Upper lobe of right lung (tissue), 1 donor: ENCODE results near the gene SLC39A6. TPM values are rescaled to one million over a fixed set of nuclear protein-coding genes. Genes with fewer than 3 reads are reported as not detected.
"Not testable (repeated sequence)": the region's sequence is repeated elsewhere in the genome, so short reads cannot be mapped to it uniquely, and the experiment has no call there.

Experiments
- ATAC-seq: fragments of 200-7000 bp; cut with Tn5 transposase; one replicate; pipeline ENCODE4 v1.9.1; 2020; ENCODE audit warnings: mild to moderate bottlenecking, moderate library complexity
- DNase-seq: peaks from one replicate; pipeline ENCODE4 v3.0.0-alpha.2; 2020
- H3K27ac ChIP-seq: fragments of 200-600 bp; one replicate; pipeline ENCODE4 v1.8.0; 2022
- H3K27me3 ChIP-seq: fragments of 200-600 bp; one replicate; pipeline ENCODE4 v1.8.0; 2022; ENCODE audit warnings: mild to moderate bottlenecking
- H3K36me3 ChIP-seq: fragments of 200-600 bp; one replicate; pipeline ENCODE4 v1.8.0; 2022
- H3K4me1 ChIP-seq: fragments of 200-600 bp; one replicate; pipeline ENCODE4 v1.8.0; 2022
- H3K4me3 ChIP-seq: fragments of 200-600 bp; one replicate; pipeline ENCODE4 v1.8.0; 2022; ENCODE audit warnings: mild to moderate bottlenecking
- H3K9me3 ChIP-seq: fragments of 200-600 bp; one replicate; pipeline ENCODE4 v1.8.0; 2022
- intact Hi-C: fragments of 100-400 bp; cut with DNase I; formaldehyde crosslinking; loops from one replicate; pipeline ENCODE4 v1.11.0; 2022
- total RNA-seq: library from RNA; stranded (reverse); fragmentation: NEBNext Ultra II Directional; extraction: Animal tissue kit (Norgen Biotek cat#: 25700); gene quantifications from one replicate; pipeline ENCODE4 v1.2.1, GENCODE V29; 2021
- TF ChIP-seq, protein P1 (sequence below): fragments of 200-600 bp; IDR thresholded peaks from one replicate; pipeline ENCODE4 v1.8.0; 2022; ENCODE audit warnings: antibody characterized with exemption
- donor health status: DM: no; HTN: yes; CAD: no; lungs with severe emphysema.

SLC39A6 gene
- total RNA-seq, 1 donor from 2014 or later, result 24.3 TPM

DNA sequence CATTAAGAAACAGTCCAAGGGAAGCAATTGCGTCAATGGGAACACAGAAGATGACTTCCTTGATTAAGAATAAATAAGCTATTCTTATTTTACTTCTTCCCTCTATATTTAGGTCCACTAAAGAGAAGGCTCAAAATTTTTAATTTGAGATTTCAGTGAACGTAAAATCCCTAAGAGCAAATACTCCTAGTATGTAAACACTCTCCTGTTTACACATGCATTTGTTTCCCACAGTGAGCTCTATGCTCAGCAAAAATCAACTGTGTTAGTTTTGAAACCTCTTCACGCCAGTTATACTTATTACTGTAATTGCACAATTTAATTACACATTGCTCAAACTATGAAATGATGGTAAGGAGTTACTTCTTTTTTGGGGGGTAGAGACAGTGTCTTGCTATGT, 8.8 kb downstream of the SLC39A6 start:
- no peak overlapping the region for H3K27ac ChIP-seq
- H3K4me1 ChIP-seq, result no peaks in the 10 kb centered on the region
- intact Hi-C loops, result no loop called here
- TF ChIP-seq, protein P1, sequence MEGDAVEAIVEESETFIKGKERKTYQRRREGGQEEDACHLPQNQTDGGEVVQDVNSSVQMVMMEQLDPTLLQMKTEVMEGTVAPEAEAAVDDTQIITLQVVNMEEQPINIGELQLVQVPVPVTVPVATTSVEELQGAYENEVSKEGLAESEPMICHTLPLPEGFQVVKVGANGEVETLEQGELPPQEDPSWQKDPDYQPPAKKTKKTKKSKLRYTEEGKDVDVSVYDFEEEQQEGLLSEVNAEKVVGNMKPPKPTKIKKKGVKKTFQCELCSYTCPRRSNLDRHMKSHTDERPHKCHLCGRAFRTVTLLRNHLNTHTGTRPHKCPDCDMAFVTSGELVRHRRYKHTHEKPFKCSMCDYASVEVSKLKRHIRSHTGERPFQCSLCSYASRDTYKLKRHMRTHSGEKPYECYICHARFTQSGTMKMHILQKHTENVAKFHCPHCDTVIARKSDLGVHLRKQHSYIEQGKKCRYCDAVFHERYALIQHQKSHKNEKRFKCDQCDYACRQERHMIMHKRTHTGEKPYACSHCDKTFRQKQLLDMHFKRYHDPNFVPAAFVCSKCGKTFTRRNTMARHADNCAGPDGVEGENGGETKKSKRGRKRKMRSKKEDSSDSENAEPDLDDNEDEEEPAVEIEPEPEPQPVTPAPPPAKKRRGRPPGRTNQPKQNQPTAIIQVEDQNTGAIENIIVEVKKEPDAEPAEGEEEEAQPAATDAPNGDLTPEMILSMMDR, result no peak
- peak; percentile 28 for ATAC-seq
- peaks cover 59% of the 10 kb centered on the region for H3K36me3 ChIP-seq
- no peak for DNase-seq
- no peaks in the 10 kb centered on the region for H3K9me3 ChIP-seq
- H3K4me3 ChIP-seq, result no peak overlapping the region
- H3K27me3 ChIP-seq, result no peaks in the 10 kb centered on the region

DNA sequence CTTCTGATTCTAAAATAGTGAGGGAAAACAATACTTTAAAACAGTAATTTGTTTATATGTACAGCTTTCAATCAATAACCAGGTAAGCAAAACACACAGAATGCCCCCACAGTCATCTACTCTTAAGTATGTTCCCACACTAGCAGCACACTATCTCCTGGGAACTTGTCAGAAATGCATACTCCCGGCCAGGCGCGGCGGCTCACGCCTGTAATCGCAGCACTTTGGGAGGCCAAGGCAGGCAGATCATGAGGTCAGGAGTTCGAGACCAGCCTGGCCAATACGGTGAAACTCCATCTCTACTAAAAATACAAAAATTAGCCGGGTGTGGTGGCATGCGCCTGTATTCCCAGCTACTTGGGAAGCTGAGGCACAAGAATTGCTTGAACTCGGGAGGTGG, 12.4 kb downstream of the SLC39A6 start:
- H3K4me1 ChIP-seq, ATAC-seq, H3K27ac ChIP-seq, DNase-seq, H3K27me3 ChIP-seq, intact Hi-C loops, H3K4me3 ChIP-seq, H3K9me3 ChIP-seq: not testable (repeated sequence)
- peaks cover 56% of the 10 kb centered on the region for H3K36me3 ChIP-seq

DNA sequence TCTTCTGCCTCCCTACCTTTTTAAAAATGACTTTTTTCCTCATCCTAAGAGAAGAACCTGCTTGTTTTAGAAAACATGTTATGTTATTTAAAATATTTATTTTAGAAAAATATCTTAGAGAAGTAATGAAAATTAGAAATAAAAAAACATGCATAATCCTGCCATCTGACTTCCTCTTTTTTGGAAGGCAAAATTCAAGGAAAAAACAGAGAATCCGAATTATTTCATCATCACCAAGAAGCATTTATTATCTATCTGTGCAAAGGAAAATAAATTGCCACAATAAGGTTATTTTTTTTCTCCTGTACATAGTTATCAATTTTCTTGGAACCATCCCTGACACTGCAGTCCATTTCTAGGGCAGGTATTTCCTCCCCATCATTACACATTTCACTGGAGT, 14.4 kb downstream of the SLC39A6 start:
- H3K9me3 ChIP-seq, result no peaks in the 10 kb centered on the region
- ATAC-seq (no peak), DNase-seq (no peak)
- no peaks in the 10 kb centered on the region for H3K27me3 ChIP-seq
- no peak overlapping the region for H3K27ac ChIP-seq
- no peak overlapping the region for H3K4me3 ChIP-seq
- no peaks in the 10 kb centered on the region for H3K4me1 ChIP-seq
- TF ChIP-seq, protein P1, result no peak
- peaks cover 51% of the 10 kb centered on the region for H3K36me3 ChIP-seq
- intact Hi-C loops, result no loop called here

DNA sequence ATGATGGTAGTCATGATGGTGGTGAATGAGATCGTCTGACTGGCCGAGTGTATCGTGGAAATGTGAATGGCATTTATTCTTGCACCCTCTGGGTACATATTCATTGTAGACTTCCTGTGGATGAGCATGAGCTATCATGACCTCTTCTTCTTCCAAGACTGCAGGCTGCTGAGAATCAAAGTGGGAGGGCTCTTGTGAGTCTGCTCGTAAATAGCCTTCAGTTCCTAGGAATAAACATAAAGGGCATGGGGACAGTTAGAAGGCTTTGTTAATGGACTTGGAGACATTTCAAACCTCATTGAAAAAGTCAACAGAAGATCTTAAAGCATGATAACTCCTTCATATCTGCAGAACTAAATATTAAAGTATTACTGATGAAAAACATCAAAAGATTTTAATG, 14.9 kb downstream of the SLC39A6 start:
- intact Hi-C loops, result no loop called here
- DNase-seq (no peak), ATAC-seq (no peak)
- Histone ChIP-seq H3K27ac (no peak overlapping the region), H3K4me3 (no peak overlapping the region), H3K4me1 (no peaks in the 10 kb centered on the region), H3K27me3 (no peaks in the 10 kb centered on the region), H3K9me3 (no peaks in the 10 kb centered on the region), H3K36me3 (peaks cover 51% of the 10 kb centered on the region)
- TF ChIP-seq, protein P1, result no peak

DNA sequence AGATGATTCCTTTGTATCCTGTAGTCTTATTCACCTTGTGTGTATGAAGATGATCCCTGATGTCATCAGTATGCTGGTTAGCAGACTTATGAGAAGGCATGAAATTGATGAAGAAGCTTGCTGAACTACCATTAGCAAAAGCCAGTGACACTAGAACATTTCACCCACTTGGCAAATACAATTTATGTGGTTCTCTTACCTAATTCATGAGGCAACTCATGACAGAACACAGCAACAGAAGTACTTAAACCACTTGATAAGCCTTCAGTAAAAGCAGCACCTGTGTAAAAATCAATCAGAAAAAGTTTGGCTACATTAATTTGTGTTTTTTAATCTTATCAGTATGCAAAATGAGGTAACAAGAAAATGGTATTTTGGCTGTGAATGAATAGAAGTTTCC, 16.8 kb downstream of the SLC39A6 start:
- Histone ChIP-seq H3K36me3 (peaks cover 51% of the 10 kb centered on the region), H3K4me1 (no peaks in the 10 kb centered on the region), H3K4me3 (no peak overlapping the region), H3K27ac (no peak overlapping the region), H3K27me3 (no peaks in the 10 kb centered on the region), H3K9me3 (no peaks in the 10 kb centered on the region)
- DNase-seq, result no peak
- ATAC-seq, result no peak
- TF ChIP-seq, protein P1, result no peak
- intact Hi-C loops, result no loop called here

DNA sequence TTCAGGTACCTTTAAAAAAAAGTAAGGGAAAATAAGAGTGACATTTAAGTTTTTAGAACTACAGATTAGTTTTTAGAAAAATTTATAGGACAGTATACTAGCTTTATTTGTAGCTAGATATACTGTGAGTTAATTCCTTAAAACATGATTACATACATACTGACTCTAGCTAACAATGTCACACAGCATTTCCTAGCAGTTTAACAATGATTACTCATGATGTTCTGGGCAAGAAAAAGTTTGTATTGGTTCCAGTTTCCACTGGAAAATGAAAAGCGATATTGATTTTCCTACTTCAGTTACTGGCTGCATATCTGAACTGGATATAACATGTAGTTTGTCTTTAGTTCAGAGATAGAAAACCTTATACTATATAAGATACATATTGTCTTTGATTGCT, 19.4 kb downstream of the SLC39A6 start:
- Histone ChIP-seq H3K4me1 (no peaks in the 10 kb centered on the region), H3K27me3 (no peaks in the 10 kb centered on the region), H3K27ac (no peak overlapping the region), H3K36me3 (peaks cover 41% of the 10 kb centered on the region), H3K9me3 (no peaks in the 10 kb centered on the region), H3K4me3 (no peak overlapping the region)
- TF ChIP-seq, protein P1, result no peak
- DNase-seq, result no peak
- no peak for ATAC-seq
- intact Hi-C loops, result no loop called here
